Measurements from ENCODE around the gene FLYWCH2.

DNA sequence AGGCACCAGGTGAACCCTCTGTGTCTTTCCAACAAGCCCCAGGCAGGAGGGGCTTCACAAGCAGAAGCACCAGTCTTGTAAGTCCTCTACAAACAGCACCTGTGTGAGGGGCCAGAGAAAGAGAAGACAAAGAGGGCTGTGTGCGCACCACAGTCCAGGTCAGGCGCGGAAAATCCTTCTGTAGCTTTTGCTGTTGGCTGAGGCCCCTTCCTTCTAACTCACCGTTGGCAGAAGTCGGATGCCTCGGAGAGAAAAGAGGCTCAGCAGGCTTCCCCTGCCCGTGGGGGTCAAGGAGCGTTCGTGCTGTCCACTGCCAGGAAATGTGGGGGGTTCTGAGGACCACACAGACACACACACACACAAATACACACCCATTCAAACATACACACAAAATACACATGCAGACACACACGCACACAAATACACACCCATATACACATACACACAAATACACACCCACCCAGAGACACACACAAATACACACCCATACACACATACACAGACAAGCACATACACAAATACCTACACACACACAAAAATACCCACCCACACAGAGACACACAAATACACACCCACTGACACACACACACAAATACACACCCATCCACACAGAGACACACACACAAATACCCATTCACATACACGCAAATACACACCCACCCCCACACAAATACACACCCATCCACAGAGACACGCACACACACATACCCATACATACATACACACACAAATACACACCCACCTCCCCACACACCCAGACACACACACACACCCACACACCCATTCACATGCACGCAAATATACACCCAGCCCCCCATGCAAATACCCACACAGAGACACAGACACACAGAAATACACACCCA, 46.1 kb upstream of the FLYWCH2 start:
- TF ChIP-seq, protein P1, sequence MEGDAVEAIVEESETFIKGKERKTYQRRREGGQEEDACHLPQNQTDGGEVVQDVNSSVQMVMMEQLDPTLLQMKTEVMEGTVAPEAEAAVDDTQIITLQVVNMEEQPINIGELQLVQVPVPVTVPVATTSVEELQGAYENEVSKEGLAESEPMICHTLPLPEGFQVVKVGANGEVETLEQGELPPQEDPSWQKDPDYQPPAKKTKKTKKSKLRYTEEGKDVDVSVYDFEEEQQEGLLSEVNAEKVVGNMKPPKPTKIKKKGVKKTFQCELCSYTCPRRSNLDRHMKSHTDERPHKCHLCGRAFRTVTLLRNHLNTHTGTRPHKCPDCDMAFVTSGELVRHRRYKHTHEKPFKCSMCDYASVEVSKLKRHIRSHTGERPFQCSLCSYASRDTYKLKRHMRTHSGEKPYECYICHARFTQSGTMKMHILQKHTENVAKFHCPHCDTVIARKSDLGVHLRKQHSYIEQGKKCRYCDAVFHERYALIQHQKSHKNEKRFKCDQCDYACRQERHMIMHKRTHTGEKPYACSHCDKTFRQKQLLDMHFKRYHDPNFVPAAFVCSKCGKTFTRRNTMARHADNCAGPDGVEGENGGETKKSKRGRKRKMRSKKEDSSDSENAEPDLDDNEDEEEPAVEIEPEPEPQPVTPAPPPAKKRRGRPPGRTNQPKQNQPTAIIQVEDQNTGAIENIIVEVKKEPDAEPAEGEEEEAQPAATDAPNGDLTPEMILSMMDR (IDR thresholded peaks at IDR 0.05): no peak
- no peak for TF ChIP-seq POLR2A (IDR thresholded peaks at IDR 0.05)

All from Peyer's patch (tissue), 4 donors.